ENCODE measurements around the gene ATRN. TPM values are rescaled to one million over a fixed set of nuclear protein-coding genes. Genes with fewer than 3 reads are reported as not detected.
"Not testable (repeated sequence)": the region's sequence is repeated elsewhere in the genome, so short reads cannot be mapped to it uniquely, and the experiment has no call there.

Gene ATRN
- total RNA-seq = 10 to 100 TPM; 24.0 to 31.5 (median 26.4) TPM

DNA sequence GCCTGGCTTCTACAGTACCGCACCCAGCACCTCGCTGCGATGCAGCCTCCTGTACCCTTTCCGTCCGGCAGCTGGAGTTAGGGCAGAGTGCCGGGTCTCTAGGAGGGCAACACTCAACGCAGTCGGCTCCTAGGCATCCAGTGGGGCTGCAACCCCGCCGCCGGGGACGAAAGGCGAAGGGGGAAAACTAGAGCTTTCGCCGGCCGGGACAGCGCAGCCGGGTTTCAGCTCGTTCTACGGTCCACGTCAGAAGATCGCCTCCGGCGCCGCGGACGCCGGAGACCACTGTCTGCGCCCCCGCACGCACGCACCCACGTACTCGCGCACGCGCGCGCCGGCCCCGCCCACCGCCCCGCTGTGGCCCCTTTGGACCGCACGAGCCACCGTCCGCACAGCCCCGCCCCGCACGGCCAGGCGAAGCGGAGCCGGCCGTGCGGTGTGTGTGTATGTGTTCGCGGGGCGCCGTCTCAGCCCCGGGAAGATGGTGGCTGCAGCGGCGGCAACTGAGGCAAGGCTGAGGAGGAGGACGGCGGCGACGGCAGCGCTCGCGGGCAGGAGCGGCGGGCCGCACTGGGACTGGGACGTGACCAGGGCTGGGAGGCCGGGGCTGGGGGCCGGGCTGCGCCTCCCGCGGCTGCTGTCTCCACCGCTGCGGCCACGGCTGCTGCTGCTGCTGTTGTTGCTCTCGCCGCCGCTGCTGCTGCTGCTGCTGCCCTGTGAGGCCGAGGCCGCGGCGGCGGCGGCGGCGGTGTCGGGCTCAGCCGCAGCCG is at the start of gene ATRN:
Gene ATRN (plus strand): TSS at position 392 of the 770 bp plus-strand sequence. CDS start 90 bp downstream, at position 482.
- H3K27ac ChIP-seq = peak within 1 kb of the TSS; percentile 70 to 93 (median 82)
- no peaks in the 10 kb centered on the region for H3K36me3 ChIP-seq
- no peaks in the 10 kb centered on the region for H3K27me3 ChIP-seq
- TF ChIP-seq EP300 (IDR thresholded peaks at IDR 0.05) (peak in 1 of 2 donors; percentile 67), POLR2A (IDR thresholded peaks at IDR 0.05) (peak; percentile 25 to 61)
- TF ChIP-seq, protein P1, sequence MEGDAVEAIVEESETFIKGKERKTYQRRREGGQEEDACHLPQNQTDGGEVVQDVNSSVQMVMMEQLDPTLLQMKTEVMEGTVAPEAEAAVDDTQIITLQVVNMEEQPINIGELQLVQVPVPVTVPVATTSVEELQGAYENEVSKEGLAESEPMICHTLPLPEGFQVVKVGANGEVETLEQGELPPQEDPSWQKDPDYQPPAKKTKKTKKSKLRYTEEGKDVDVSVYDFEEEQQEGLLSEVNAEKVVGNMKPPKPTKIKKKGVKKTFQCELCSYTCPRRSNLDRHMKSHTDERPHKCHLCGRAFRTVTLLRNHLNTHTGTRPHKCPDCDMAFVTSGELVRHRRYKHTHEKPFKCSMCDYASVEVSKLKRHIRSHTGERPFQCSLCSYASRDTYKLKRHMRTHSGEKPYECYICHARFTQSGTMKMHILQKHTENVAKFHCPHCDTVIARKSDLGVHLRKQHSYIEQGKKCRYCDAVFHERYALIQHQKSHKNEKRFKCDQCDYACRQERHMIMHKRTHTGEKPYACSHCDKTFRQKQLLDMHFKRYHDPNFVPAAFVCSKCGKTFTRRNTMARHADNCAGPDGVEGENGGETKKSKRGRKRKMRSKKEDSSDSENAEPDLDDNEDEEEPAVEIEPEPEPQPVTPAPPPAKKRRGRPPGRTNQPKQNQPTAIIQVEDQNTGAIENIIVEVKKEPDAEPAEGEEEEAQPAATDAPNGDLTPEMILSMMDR (IDR thresholded peaks at IDR 0.05) = peak in 2 of 5 experiments; percentile 23 to 40
- WGBS, 2 donors = 1% methylated on average over 42 of the region's 95 CpGs
- DNase-seq (ENCODE audit: low spot score in 2 of 2) = peak; percentile 63 to 79
- peak within 1 kb of the TSS; percentile 82 to 97 (median 95) for H3K4me3 ChIP-seq
- H3K4me1 ChIP-seq = peaks cover 0 to 34% (median 21%) of the 10 kb centered on the region in 4 donors
- H3K9me3 ChIP-seq = no peaks in the 10 kb centered on the region

DNA sequence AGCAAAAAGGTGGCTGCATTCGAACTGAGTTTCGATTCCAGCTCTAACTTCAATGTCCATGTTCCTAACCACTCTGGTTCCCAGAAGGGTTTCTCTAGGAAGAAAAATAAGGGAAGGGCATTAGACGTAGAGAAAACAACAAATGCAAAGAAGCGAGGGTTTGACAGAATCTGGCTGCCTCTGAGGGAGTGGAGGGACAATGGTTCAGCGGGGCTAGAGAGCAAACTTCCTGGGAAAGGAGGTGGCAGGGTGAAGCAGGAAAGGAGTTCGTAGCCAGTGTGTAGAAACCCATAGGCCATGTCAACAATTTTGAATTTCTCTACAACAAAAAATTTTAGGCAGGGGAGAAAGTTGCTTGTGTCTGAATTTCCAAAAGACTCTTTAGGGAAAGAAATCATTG is 48.8 kb upstream of the ATRN start:
- no peak for DNase-seq (ENCODE audit: low spot score in 2 of 2)
- WGBS, 2 donors = 67 to 69% methylated on average over 6 of the region's 6 CpGs
- Histone ChIP-seq H3K27ac (no peak overlapping the region), H3K4me1 (no peaks in the 10 kb centered on the region), H3K4me3 (no peak overlapping the region), H3K9me3 (no peaks in the 10 kb centered on the region), H3K36me3 (no peaks in the 10 kb centered on the region), H3K27me3 (no peaks in the 10 kb centered on the region)
- TF ChIP-seq EP300 (IDR thresholded peaks at IDR 0.05) (no peak), POLR2A (IDR thresholded peaks at IDR 0.05) (no peak)
- TF ChIP-seq, protein P1 (IDR thresholded peaks at IDR 0.05) = no peak

DNA sequence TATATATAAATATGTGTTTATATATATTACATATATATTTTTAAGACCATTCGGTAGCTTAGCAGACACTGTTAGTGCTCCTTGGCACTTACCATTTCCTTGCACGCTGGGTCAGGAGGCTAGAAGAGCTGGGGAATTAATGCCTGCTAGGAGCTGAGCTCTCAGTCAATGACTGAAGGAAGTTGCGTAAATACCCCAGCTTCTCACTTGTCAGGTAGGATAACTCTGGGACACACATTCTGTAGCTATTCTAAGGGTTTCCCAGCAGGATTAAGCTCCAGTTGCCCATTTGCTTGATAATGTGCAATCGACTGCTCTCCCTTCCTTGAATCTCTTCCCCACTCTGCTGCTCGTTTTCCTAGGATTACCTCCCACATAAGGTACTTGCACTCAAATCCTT is 47.7 kb upstream of the ATRN start:
- TF ChIP-seq POLR2A (IDR thresholded peaks at IDR 0.05) = no peak
- TF ChIP-seq EP300 (IDR thresholded peaks at IDR 0.05) = no peak
- TF ChIP-seq, protein P1 (IDR thresholded peaks at IDR 0.05) = no peak

DNA sequence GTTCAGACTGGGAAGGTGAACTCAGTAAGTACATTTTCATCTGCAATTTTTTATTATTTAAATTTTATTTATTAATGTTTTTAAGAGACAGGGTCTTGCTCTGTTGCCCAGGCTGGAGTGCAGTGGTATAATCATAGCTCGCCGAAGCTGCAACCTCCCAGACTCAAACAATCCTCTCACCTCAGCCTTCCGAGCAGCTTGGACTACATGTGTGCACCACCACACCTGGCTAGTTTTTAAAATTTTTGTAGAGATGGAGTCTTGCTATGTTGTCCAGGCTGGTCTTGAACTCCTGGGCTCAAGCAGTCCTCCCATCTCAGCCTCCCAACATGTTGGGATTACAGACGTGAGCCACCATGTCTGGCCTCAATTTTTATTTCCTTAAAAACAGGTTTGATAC is 44.1 kb upstream of the ATRN start:
- DNase-seq (ENCODE audit: low spot score in 2 of 2); H3K27ac ChIP-seq; H3K9me3 ChIP-seq; H3K4me1 ChIP-seq; H3K4me3 ChIP-seq; H3K36me3 ChIP-seq; H3K27me3 ChIP-seq: not testable (repeated sequence)
- WGBS, 2 donors = 62 to 89% methylated on average over 4 of the region's 4 CpGs

More for the DNA sequence above, 47.7 kb upstream of the ATRN start:
- Histone ChIP-seq H3K4me1 (no peaks in the 10 kb centered on the region), H3K9me3 (no peaks in the 10 kb centered on the region), H3K27ac (no peak overlapping the region), H3K36me3 (no peaks in the 10 kb centered on the region), H3K4me3 (no peak overlapping the region), H3K27me3 (no peaks in the 10 kb centered on the region)
- 57 to 70% methylated on average over 5 of the region's 5 CpGs for WGBS, 2 donors
- no peak for DNase-seq (ENCODE audit: low spot score in 2 of 2)

DNA sequence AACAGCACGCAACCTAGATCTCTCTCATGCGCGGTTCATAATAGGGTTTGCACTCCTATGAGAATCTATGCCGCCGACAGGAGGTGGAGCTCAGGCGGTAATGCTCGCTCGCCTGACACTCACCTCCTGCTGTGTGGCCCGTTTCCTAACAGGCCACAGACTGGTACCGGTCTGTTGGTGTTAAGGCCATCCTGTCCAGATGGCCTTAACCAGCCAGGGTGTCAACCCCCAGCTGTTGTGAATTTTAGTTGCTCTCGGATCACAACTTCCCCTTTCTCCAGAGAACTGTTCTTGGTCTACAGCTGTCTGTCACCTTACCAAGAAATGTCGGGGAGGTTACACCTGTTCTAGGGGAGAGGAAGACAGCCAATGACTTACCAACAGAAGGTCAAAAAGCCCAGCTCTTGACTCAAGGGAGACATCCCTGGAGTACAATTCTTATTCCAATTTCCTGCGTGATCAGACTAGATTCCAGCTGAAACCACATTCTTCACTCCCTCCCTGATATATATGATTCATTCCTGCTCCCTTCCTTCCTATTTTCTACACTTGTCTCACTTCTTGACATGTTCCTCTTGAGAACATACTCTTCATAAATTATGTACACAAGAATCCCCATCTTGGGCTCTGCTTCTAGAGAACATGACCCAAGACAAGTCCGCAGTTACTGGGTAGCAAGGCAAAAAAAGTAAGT is 40.3 kb upstream of the ATRN start:
- DNase-seq (ENCODE audit: low spot score in 2 of 2) = no peak
- H3K27ac ChIP-seq = peak overlapping the region in 2 of 4 donors; percentile 28 to 47
- no peaks in the 10 kb centered on the region for H3K27me3 ChIP-seq
- H3K4me3 ChIP-seq = no peak overlapping the region
- H3K9me3 ChIP-seq = no peaks in the 10 kb centered on the region
- no peaks in the 10 kb centered on the region for H3K4me1 ChIP-seq
- H3K36me3 ChIP-seq = no peaks in the 10 kb centered on the region
- WGBS, 2 donors = 76 to 78% methylated on average over 12 to 14 of the region's 14 CpGs
- TF ChIP-seq POLR2A (IDR thresholded peaks at IDR 0.05) (no peak), EP300 (IDR thresholded peaks at IDR 0.05) (peak in 1 of 2 donors; percentile 15)

DNA sequence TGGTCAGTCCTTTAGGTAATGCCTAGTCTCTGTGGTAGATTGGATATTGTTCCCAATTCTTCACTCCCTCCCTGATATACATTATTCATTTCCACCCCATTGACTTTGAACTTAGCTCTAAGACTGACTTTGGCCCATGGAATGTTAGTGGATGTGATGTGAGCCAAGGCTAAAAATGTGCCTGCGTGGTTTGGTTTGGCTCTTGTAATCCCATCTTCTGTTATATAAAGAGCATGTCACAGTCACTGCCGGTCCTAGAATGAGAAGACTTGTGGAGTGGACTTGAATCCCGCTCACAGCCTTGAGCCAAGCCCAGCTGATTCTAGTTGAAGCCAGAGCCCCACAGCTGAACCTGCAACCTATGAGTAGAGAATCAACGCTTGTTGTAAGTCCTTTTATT is 39.7 kb upstream of the ATRN start:
- no peak for DNase-seq (ENCODE audit: low spot score in 2 of 2)
- no peaks in the 10 kb centered on the region for H3K36me3 ChIP-seq
- H3K27ac ChIP-seq = peak overlapping the region in 2 of 4 donors; percentile 25 to 47
- no peaks in the 10 kb centered on the region for H3K4me1 ChIP-seq
- 78 to 85% methylated on average over 4 of the region's 4 CpGs for WGBS, 2 donors
- H3K27me3 ChIP-seq = no peaks in the 10 kb centered on the region
- no peak overlapping the region for H3K4me3 ChIP-seq
- no peaks in the 10 kb centered on the region for H3K9me3 ChIP-seq
- TF ChIP-seq, protein P1 (IDR thresholded peaks at IDR 0.05) = no peak
- TF ChIP-seq EP300 (IDR thresholded peaks at IDR 0.05) (no peak), POLR2A (IDR thresholded peaks at IDR 0.05) (no peak)

All from tibial nerve (tissue), 4 donors.